DND-41 (cell line): ENCODE results near the gene MAFG.
A peak's percentile ranks its signal among the peaks of the same experiment; 100 is the strongest.

Experiments
- EZH2 ChIP-seq: IDR thresholded peaks from 3 replicates; pipeline ENCODE4 v1.6.1; 2012; ENCODE audit warnings: borderline replicate concordance, low read depth, mild to moderate bottlenecking, moderate library complexity, low read length, inconsistent platforms; ENCODE audit not compliant: severe bottlenecking
- TF ChIP-seq, protein P1 (sequence below): IDR thresholded peaks from 2 replicates; pipeline ENCODE4 v1.5.1; 2012; ENCODE audit warnings: borderline replicate concordance, low read length, moderate library complexity, mild to moderate bottlenecking; ENCODE audit not compliant: poor library complexity, severe bottlenecking; ENCODE audit errors: extremely low read depth

DNA sequence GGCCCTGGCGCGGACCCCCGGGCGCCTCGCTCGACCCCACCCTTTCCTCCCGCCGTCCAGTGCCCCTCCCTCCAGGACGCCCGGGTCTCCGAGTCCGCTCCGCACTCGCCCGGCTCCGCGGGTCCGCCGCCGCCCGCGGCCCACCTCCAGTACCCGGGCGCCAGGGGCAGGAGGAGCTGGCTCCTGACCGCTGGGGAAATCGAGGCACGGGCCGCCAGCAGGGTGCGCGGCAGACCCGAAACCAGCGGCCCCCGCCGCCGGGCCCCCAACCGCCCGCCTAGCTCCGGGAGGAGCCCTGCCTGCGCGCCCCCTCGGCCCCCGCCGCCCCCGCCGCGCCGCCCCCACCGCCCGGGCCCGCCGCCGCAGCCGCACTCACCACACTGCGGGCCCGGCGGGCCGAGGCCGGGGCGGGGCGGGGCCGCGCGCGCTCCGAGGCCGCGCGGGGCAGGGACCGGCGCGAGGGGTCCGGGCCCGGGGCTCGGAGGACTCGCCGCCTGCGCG is 333 bp downstream of the MAFG start:
- TF ChIP-seq, protein P1, sequence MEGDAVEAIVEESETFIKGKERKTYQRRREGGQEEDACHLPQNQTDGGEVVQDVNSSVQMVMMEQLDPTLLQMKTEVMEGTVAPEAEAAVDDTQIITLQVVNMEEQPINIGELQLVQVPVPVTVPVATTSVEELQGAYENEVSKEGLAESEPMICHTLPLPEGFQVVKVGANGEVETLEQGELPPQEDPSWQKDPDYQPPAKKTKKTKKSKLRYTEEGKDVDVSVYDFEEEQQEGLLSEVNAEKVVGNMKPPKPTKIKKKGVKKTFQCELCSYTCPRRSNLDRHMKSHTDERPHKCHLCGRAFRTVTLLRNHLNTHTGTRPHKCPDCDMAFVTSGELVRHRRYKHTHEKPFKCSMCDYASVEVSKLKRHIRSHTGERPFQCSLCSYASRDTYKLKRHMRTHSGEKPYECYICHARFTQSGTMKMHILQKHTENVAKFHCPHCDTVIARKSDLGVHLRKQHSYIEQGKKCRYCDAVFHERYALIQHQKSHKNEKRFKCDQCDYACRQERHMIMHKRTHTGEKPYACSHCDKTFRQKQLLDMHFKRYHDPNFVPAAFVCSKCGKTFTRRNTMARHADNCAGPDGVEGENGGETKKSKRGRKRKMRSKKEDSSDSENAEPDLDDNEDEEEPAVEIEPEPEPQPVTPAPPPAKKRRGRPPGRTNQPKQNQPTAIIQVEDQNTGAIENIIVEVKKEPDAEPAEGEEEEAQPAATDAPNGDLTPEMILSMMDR = peak; percentile 26
- TF ChIP-seq EZH2 = no peak
